DMS79 treated with DMSO at 0.1 percent for 48 hours (cell line): ENCODE measurements around the gene ZNF112.
"Not testable (repeated sequence)": the region's sequence is repeated elsewhere in the genome, so short reads cannot be mapped to it uniquely, and the experiment has no call there.

Source experiments
- DNase-seq: peaks from one replicate; lab custom pipeline; 2025; lab: John Stamatoyannopoulos, UW

ZNF112 gene

DNA sequence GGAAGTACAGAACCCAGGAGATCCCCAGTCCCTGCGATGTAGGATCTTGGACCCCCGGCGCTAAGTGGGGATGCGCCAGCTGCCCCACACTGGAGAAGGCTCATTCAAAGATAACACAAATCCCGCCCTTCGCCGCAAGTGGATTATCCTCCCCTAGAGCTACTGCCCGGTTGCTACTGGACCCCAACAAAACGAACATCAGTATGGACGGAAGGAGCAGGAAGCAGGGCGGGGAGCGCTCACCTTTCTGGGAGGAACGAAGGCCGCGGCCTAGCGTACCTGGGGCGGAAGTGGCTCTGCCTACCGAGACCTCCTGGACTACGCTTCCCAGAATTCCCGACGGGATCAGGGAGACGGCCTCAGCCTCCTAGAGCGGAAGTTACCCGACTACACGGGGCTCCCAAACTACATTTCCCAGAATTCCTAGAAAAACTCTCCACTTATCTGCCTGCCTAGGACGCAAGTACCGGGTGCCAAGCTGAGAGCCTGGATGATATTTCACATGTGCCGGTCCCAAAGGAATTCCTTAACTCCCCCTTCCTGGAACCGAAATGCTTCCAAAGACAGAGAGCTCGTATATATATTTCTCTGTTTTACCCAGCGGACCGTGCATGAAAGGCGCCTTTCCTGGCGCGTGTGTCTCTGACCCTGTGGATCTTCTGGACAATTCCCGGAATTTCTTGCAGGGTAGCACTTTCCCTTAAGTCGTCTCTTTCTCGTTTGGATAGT lies at the start of gene ZNF112:
TSS of gene ZNF112 (minus strand) at position 298 of the 729 bp plus-strand sequence. CDS start 16,141 bp downstream, outside the sequence.
- DNase-seq, result peak; percentile 95

DNA sequence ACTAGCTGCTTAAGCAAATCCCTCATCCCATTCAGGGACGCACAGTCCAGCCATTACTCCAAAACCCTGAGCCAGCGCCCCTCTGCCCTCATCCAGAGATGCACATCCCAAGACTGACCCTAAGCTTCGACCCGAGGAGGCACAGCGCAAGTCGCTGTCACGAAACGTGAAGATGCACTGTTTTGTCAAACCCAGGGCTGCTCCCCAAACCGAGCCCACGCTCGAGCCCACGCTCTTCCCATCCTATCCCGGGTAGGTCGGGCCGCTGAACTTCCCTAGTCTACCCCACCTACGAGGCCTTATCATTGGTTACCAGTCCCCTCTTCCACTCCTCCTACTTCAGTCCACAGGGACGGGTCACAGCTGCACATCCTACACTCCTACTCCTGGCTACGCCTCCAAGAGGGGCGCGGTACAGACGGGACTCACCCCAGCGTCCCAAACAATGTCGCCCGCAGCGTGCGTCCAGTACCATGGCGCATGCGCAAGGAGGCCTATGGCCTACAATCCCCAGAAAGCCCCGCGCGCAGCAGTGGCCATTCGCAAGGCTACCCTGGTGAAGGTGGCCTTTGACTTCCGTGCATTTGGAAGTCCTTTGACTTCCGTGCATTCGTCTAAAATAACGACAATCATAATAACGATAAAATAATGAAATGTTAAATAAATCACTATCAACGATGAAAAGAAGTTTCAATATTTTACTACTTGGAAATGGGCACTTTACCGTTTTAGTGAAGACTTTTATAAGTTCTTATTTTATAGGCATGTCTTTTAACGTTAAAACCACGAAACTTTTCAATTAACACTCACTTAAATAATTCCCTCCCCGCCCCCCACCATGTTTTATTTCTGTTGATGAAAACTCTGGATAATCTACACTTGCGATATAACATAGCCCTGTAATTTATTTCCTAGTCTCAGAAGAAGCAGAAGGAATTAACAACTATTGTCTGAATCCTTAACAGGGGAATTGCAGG lies 44.9 kb upstream of the ZNF112 start, which contains the start of gene ZNF285:
TSS of gene ZNF285 (minus strand) at position 470 of the 977 bp plus-strand sequence. CDS start 4,395 bp downstream, outside the sequence.
- DNase-seq, result no peak

DNA sequence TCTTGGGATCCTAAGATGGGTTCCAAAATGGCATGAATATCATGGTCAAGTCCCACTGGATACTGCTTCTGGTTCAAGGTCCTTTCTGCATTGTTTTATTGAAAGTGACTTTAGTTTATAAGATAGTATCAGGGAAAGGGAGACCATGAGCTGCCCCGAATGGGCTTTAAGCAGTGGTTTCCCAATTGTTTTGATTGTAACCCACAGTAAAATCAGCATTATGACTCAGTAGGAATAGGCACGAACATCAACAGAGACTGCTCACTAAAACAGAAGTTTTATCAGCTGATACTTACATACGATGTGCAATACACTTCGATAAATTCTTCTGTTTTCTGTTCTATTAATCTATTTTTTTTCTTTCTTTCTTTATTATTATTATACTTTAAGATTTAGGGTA lies 32.8 kb upstream of the ZNF112 start:
- not testable (repeated sequence) for DNase-seq

DNA sequence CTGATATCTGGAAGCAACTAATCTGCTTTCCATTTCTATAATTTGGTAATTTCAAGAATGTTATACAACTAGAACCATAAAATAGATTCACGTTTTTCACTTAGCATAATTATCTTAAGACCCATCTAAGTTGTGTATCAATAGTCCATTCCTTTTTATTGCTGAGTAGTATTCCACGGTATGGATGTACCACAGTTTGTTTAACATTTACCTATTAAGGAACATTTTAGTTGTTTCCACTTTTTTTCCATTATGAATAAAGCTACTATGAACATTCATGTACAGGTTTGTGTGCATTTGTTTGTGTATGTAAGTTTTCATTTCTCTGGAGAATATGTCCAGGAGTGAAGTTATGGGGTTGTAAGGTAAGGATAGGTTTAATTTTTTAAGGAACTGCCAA lies 18.3 kb upstream of the ZNF112 start:
- no peak for DNase-seq

DNA sequence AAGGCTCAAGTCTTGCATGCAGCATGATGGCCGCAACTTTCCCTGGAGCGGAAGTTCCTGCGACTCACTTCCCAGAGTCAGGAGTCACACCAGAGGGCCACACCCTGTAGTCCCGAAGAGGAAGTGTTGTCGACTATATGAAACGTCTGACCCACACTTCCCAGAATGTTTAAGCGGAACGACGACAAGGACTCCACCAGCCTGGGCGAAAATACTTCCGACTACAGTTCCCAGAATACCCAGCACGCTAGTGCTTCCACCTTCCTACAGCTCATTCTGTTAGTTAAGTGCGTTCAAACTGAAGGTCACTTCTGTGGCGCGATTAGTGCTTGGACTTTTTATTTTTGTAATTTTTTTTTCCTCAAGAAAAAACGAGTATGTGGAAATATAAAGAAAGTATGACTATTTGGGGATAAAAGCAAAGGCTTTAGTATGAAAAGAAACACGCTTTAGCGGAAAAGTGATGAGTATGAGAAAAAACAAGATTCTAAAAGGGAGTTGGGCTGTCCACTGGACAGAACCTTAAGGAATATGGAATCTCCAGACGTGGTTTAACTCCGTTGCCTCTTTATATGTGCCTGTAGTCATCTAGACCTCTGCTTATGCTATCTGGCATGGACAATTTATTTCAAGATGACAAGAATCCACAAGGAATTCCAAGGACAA lies 15.5 kb upstream of the ZNF112 start:
- DNase-seq, result no peak

DNA sequence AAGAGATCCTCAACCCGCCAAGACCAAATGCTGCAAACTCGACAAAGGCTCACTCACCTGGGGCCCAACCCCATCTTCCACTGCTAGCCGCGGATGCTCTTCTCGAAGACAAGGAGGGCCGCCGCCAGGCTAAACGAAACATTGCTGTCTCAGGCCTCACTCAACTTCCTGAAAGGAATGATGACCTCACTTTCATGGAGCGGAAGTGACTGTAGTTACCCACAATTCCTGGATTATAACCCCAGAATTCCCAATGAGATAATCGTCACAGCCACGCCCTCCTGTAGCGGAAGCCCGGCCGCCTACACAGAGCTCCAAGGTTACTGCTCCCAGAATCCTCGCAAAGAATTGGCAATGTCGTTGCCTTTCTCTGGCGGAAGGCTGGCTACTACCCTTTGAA lies 10.5 kb upstream of the ZNF112 start:
- DNase-seq, result no peak

DNA sequence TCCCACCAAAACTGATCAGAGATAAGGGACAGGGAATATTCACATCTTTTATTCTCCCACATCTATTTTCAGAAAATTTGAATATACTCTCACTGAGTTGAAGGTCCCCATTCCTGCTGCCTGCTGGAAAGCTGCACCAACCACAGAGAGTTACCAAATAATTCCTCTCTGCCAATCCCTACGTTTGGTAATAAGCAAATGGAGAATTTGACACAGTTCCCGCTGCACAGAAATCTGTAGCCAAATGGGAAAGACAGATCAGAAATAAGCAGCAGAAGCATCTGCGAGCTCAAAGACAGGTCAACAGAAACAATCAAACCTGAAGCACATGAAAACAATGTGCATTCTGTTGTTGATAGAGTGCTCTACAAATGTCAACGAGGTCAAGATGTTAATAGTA lies 9.9 kb downstream of the ZNF112 start:
- DNase-seq, result no peak

DNA sequence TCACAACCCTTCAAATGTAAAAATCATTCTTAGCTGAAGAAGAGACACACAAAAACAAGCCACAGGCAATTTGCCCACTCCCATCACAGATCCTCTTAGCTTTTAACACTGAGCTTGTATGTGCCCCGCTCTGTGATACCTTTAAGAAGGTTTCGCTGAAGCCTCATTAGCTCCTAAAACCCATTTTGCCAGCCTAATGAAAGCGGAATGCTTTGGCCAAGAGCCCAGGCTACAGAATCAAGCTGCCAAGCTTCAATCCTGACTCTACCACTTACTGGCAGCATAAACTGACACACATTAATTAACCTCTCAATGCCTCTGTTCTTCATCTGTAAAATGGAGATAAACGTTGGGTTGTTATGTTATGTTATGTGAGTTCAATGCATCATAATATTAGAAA lies 10.5 kb downstream of the ZNF112 start:
- DNase-seq, result peak; percentile 5

DNA sequence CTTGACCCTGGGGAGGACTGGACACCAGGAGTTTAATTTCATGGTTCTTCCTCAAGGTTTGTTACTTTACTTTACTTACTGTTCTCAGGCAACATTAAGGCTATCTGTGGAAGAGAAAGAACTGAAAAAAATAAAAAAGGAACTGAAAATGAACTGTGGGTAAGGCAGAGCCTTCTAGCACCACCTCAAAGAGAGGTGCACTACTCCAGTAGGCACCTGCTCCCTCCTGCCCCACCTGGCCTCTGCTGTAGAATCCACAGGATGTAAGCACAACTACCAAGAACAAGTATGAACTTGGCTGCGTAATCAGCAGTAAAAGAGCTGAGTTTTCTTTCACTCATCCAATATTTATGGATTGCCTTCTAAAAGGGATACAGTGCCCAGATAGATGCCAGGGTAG lies 12.2 kb downstream of the ZNF112 start:
- DNase-seq, result no peak

DNA sequence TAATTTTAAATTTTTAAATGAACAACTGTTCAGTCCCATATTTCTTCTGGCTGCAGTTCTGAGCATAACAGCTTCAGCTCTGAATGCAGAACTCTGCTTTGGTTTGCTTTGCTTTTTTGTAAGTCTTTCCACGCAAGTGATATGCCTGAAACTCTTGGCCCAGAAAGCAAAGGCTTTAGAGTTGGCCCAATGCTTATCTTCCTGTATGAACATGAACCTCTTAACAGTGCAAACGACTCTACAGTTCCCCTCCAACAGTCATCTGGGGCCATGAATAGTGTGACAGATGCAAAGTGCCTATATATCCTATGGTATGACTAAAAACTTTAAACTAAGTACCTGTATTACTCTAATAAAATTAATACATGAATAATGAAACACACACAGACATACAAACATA lies 14.7 kb downstream of the ZNF112 start:
- DNase-seq, result no peak

DNA sequence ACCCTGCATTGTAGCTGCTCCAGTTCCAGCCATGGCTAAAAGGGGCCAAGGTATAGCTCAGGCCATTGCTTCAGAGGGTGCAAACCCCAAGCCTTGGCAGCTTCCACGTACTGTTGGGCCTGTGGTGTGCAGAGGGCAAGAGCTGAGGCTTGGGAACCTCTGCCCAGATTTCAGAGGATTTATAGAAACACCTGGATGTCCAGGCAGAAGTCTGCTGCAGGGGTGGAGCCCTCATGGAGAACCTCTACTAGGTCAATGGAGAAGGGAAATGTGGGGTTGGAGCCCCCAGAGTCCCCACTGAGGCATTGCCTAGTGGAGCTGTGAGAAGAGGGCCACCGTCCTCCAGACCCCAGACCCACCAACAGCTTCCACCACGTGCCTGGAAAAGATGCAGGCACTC lies 21.8 kb downstream of the ZNF112 start:
- not testable (repeated sequence) for DNase-seq

DNA sequence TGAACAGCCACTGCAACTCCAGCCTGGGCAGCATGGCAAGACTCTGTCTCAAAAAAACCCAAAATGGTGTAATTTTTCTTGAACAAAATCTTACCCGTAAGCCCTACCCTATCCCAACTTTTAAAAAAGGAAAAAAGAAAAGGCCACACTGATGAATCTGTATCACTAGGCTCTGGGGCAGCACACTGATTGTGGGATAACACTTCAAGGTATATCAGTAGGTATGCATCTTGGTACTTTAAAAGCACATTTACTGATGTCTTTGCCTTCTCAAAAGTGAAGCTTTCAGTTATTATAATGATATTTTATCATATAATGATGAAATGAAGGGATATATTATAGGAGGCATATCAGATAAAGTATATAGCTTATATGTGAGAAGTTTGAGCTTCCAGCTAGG lies 24.3 kb downstream of the ZNF112 start:
- DNase-seq, result no peak

DNA sequence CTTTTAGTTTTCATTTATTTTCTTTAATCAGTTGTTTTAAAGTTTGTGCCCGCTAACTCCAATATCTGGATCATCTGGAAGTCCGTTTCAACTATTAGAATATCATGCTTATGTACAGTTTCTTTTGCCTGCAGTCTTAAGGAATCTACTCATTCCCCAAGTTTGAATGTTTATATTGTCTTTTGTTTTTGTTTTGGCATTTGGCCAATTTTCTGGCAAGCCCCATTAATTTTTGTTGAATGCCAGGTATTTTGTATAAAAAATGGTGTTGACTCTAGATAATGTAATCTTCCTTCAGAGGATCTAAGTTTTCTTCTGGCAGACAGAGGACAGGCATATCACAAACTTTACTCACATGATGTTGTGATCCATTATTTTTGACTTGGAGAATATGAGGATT lies 40.6 kb downstream of the ZNF112 start:
- no peak for DNase-seq

DNA sequence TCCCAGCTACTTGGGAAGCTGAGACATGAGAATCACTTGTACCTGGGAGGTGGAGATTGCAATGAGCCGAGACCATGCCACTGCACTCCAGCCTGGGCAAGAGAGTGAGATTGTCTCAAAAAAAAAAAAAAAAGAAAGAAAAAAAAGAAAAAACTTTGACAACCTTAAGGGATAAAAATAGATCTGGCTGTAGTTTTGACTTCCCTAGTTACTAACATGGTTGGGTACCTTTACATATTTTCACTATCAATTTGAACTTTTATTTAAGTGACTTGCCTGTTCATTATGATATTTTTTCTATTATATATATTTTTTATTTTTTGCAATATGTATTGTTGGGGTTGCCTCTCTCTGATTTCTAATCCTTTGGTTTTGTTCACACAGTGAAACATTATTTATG lies 43.2 kb downstream of the ZNF112 start:
- DNase-seq, result no peak

DNA sequence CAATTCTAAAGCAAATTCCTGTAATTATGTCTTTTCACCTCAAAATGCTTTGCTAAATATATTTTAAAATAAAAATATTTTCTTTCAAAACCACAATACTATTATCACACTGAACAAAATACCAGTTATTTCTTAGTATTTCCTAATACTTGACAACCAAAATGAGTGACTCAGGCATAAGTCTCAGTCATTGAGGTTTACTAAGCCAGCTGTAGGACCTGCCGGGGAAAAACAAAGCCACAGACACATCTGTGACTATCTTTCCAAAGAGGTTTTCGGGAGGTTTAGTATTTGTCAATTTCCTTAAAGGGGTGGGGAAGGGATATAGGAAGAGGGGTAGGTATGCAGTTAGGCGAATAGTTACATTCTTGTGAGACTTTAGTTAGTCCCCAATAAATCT lies 48.5 kb downstream of the ZNF112 start:
- DNase-seq, result no peak

DNA sequence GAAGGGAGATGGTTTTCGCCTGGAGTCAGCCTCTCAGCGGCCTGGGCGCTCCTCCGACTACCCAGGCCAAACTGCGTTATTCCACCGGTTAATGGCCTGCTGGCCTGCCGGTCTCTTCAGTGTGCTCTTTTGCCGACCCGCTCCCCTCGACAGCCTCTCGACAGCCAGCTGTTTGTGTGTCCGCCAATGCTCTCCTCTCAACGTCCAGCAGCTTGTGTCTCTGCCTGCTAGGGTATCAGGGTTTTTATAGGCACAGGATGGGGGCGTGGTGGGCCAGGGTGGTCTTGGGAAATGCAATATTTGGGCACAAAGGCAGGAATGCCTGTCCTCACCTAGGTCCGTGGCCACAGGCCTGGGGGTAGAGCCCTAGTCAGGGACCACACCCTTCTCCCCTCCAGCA lies 50.2 kb downstream of the ZNF112 start:
- DNase-seq, result no peak

DNA sequence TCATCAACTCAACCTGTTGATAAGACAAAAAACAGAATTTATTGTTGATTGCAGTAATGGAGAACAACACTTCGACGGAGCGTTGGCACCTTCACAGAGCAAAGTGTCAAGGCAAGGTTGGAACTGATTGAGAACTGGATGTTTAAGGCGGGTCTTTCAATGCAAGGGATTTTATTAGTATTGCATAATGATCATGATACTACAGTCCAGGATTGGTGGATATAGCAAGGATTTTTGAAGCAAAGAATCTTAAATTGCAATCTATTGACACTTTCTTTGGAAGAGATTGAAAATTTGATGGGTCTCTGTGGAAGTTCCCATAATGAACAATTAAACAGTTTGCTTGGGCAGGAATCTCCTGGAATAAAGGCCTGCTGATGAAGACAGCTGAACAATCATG lies 51.0 kb downstream of the ZNF112 start:
- DNase-seq, result no peak

DNA sequence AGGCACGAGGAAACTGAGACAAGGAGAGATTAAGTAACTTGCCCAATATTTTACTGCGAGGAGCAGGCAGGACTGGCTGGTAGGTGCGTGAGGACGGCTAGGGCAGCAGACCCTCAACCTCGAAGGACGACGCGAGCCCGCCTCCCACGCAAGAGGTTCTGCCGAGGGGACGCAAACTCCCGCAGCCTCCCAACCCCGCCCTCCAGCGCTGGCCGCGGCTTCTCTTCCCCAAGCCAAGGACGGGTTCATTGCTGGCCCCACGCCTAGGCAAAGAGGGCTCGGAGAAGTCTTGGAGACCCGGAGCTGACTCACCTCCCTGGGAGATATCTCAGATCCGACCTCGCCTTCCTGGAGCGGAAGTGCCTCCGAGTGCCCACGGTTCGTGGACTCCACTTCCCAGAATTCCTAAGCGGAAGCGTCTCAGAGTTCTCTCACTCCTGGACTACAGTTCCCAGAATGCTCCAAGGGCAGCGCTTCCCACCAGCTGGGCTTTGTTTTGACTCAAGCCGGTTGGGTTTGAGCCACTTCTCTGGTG lies 51.8 kb downstream of the ZNF112 start, which contains the start of gene ZNF235:
TSS of gene ZNF235 (minus strand) at position 367 of the 535 bp plus-strand sequence. CDS start 1,621 bp downstream, outside the sequence.
- peak; percentile 84 for DNase-seq

DNA sequence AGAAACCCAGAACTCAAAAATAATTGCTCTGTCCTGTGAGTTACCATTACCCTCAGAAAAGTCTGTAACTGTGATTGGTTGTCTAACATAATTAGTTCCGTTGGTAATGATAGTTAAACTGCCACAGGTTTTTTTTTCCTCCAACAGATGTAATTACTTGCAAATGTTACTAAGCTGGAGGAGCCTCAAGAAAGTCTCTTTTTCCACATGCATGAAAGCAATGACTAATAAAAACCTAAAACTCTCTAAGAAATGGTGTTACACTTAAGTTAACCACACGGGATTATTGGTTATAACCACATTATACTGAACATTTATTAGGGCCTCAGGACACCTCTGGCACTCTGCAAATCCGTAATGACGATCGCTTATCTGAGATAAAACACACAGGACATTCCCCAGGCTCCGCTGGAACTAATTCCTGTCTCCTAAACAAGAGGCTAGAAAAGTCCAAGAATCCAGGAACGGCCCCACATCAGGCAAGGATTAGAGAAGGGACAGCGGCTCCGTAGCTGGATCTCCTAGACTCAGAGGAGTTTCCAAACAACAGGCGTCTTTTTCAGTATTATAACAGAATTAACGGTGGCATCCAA lies 52.4 kb downstream of the ZNF112 start:
- peak; percentile 45 for DNase-seq

DNA sequence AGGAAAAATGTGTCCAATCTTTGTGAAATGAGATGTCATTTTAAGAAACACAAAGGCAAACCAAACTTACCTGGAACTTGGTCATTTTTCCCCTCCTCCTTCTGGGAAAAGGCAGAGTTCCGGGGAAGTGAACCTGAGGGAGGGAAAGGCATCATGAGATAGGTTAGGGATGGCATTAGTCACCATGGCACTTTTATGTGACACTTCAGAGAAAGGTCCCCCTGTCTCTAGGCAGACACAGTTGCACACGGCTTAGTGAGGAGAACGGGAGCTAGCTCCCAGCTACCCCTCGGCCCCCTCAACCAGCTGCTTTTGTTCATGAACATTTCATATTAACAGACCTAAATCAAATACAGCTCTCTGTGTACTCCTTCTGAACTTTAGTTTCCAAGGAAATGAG lies 53.2 kb downstream of the ZNF112 start:
- no peak for DNase-seq

DNA sequence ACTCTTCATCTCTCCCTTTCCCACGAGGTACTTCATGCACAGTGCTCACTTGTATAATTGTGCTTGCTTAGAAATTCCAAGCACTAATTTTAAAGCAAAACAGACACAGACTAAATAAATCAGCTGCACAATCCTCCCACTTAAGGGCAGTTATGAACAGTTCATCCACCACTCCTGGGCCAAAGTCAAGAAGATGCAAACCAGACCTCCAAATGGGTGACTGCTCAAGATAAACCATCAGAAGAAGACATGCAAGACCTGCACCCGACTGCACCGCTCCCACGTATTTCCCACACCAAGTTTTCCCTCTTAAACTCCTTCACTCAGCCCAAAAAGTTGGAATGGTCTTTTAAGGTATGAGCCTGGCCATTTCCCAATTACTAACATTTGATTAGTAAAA lies 71.5 kb downstream of the ZNF112 start:
- DNase-seq, result no peak

DNA sequence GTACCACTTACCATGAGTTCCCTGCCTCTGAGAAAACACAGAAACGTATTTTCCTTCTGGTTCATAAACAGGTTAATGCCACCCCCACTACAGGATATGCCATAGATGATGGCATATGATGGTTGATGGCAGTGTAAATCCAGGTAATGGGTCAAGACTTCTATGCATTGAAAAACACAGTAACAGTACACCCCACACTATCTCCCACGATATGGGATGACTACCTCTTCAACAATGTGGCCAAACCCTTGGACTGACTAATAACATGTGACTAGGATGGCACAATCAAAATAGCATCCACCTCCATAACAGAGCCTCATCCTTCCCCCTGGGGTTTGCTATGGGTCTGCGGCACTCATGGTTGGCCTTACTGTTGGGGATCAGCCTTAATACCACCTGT lies 73.6 kb downstream of the ZNF112 start:
- DNase-seq, result no peak
